Measurements from ENCODE around the gene MCM10. TPM values are rescaled to one million over a fixed set of nuclear protein-coding genes. Genes with fewer than 3 reads are reported as not detected.
"Not testable (repeated sequence)": the region's sequence is repeated elsewhere in the genome, so short reads cannot be mapped to it uniquely, and the experiment has no call there.

Gene MCM10
- total RNA-seq, 1 experiment from 2014 or later, result 20.7 TPM

DNA sequence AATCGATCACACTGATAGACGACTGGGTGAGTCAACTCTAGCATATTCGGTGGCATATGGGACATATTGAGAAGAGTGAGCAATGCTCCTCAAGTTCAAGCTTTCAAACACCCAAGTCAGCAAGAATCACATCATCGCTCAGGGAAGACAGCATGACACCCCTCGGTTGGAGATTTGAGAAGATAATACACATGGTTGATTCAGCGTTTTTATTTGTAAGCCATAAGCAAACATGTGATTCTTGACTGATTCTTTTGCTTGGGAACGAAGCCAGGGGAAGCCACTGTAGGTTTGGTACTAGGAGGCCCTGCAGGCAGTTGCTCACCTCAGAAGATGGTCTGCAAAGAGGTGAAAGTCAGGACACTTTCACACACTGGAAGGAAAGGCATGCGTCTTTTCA, 60.2 kb downstream of the MCM10 start:
- DNase-seq (ENCODE audit: low read depth), result no peak

DNA sequence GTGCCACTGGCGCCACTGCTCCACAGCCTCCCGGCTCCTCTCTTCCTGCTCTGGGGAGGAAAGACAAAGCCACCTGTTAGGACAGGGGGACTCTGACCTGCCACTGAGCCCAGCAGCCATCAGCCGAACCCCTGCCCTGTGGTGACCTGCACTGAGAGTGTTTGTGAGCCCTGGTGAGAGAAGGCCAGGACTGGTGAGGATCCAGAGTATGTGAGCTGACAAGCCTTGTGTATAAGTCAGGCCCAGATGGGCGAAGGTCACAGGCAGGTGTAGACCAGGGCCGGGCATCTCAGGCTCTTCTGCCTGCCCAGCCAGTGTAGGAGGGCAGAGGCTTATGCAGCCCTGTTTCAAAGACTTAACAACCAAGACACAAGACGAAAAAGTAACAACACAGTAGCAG, 60.8 kb downstream of the MCM10 start:
- no peak for DNase-seq (ENCODE audit: low read depth)

DNA sequence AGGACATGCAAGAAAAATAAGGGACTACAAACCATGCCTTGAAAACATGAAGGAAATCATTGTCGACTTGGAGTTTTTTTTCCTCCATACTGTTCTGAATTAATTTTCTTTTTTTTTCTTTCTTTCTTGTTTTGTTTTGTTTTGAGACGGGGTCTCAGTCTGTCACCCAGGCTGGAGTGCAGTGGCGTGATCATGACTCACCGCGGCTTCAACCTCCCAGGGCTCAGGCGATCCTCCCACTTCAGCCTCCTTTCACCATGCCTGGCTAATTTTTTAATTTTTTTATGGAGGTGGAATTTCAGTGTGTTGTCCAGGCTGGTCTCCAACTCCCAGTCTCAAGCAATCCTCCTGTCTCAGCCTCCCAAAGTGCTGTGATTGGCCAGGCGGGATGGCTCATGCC, 61.2 kb downstream of the MCM10 start:
- no peak for DNase-seq (ENCODE audit: low read depth)

DNA sequence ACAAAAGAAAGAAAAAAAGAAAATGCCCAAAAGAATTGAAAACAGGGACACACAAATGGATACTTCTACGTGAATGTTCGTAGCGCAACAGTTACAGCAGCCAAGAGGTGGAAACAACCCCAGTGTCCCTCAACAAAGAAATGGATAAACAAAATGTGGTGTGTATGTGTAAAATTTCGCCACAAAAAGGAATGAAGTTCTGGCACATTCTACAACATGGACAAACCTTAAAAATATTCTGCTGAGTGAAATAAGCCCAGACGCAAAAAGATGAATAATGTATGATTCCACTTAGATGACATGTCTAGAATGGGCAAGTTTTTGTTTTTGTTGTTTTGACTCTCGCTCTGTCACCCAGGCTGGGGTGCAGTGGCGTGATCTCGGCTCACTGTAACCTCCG, 61.9 kb downstream of the MCM10 start:
- DNase-seq (ENCODE audit: low read depth), result no peak

DNA sequence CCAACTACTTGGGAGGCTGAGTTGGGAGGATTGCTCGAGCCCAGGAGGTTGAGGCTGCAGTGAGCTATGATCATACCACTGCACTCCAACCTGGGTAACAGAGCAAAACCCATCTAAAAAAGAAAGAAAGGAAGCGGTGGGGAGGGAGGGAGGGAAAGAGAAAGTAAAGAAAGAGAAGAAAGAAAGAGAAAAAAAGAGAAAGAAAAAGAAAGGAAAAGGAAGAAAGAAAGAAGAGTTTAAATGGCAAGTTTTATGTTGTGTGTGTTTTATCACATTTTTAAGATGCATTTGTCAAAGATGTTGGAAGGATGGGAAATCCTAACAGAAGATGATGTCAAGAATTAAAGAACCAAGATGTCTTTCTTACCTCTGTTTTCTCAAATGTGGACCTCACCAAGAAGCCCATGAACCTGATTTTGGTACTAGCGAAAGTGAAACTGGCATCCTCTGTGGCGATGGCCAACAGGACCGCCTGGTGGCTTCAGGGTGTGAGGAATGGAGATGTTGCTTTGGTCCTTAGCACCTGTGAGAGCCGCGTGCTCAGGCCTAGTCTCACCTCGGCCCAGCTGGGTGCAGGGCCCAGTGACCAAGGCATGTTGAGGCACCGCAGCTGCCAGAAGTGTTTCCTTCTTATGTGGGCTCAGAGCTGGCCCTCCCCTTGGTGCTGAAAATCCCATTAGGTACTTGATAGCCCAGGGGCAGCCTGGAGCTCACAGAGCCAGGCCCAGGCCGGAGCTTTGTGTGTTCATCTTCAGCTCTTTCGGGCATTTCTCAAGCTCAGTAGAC, 63.0 kb downstream of the MCM10 start:
- DNase-seq (ENCODE audit: low read depth), result peak; percentile 10

DNA sequence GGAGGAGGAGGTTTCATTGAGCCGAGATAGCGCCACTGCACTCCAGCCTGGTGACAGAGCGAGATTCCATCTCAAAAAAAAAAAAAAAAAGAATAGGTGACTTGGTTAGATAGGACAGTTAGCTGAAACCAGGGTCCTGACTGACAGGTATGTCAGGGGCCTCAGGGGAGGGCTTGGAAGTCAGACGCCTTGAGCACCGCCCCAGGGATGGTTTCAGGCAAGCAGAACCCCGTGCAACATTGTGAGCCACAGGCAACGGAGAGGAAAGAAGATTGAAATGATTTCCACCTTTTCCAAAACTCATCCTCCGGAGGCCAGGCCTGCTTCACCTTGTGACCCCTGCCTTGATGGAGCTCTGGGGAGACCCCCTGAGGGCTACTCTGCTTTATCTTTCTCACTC, 64.2 kb downstream of the MCM10 start:
- DNase-seq (ENCODE audit: low read depth), result no peak

DNA sequence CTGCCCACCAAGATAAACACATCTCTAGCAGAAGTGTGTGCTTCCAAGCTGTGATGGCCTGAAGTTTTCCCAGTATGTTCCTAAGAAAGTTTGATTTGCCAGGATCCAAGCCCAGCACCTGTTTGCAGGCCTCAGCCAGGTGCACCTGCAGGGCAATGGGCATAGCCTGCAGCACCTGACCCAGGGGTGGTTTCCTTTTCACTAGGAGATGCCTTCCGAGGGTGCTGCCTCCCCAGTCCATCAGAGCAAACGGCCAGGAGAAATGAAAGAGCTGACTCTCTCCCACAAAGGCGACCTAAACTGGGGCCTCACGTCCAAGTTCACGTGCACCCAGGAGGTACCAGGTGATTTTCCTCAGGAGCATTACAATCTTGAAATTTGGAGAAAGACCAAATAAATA, 65.7 kb downstream of the MCM10 start:
- DNase-seq (ENCODE audit: low read depth), result no peak

DNA sequence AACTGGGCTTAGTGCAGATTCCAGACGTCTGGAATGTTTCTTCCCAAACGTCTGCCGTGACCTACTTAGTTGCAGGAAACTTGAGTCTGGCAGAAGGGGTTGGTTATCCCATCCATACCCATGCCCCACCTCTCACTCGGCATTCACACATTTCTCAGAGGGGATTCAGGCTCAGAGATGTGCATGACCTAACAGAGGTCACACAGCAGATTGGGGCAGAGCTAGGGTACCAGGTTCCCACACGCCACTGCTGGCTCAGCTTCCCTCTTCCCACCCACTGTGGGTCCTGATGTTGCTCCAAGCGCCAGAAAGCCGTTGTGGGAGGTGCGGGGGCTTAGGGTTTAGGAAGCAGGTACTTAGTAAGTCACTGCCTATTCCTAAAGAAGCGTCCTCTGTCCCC, 69.8 kb downstream of the MCM10 start:
- no peak for DNase-seq (ENCODE audit: low read depth)

DNA sequence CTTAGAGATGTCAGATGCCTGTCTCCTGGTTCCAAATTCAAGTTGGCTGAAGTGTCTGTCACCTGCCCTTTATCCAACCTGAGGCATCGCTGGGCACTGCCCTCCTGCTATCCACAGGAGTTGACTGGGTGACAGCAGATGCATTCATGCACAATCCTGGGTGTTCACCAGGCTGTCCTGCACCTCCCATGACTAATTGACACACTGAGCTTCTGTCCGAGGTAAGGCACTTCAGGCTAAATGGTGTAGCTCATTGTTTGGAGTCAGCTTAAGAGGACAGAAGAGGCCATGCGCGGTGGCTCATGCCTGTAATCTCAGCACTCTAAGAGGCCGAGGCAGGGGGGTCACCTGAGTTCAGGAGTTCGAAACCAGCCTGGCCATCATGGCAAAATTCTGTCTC, 70.5 kb downstream of the MCM10 start:
- no peak for DNase-seq (ENCODE audit: low read depth)

DNA sequence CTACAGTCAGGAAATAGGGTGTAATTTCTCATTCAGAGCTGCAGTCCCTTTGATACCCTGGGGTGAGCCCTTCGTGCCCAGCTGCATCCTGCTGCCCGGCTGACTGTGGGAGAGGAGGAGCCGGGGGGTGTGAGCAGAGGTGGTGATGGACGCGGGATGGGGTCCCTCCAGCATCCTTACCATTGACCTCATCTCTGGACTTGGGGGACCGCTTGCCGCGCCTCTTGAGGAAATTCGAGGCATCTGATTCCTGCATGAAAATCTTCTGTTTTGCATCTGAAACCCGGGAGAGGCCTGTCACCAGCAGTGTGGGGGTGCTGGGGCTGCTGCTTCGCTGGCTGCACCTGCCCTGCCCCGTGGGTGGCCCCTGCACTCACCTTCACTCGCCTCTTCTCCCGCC, 72.0 kb downstream of the MCM10 start:
- no peak for DNase-seq (ENCODE audit: low read depth)

DNA sequence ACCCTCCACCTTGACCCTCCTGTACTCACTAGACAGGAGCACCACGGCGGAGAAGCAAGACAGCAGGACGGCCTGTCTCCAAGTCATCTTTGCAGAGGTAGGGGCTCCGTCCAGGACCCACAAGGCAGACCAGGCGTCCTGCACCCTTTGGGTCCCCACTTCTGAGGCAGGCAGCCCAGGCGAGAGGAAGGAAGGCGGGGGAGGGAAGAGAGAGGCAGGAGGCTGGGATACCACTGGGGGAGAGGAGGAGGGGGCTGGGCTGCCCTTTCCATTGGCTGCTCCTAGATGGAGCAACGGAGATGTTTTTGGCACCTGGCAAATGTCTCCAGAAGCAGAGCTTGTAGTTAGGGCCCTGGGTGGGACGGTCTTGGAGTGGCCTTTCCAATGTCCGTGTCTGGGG, 72.8 kb downstream of the MCM10 start, which contains the start of gene UCMA:
Gene UCMA, minus strand, starts transcription at position 203 of the 400 bp plus-strand sequence. Its CDS starts 116 bp downstream, at position 87.
- no peak for DNase-seq (ENCODE audit: low read depth)

DNA sequence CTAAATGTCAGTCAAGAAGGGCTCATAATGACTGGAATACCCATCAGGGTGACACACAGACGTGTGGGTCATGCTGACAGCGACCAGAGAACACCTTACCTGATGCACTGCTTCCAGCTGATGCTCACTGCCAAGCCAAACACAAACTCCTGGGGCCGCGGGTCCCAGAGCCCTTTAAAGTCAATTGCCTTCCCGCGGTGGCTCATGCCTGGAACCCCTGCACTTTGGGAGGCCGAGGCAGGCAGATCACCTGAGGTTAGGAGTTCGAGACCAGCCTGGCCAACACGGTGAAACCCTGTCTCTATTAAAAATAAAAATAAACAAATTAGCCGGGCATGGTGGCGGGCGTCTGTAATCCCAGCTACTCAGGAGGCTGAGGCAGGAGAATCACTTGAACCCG, 73.4 kb downstream of the MCM10 start:
- not testable (repeated sequence) for DNase-seq (ENCODE audit: low read depth)

DNA sequence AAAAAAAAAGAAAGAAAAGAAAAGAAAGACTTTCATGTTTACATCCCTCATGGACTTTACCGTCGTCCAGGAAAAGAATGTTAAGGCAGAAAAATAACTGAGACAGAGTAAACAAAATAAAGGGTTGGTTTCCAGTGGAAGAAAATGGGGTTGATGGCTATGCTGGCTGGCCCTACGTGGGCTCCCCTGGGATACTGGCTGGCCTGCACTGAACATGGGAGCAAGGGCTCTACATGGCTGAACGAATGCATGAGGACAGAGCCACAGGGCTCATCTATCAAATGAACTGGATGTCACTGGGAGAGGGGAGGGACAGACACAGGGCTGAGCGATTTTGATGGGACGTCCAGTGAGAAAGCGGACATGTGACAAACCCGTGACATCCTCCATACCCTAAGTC, 75.3 kb downstream of the MCM10 start:
- no peak for DNase-seq (ENCODE audit: low read depth)

DNA sequence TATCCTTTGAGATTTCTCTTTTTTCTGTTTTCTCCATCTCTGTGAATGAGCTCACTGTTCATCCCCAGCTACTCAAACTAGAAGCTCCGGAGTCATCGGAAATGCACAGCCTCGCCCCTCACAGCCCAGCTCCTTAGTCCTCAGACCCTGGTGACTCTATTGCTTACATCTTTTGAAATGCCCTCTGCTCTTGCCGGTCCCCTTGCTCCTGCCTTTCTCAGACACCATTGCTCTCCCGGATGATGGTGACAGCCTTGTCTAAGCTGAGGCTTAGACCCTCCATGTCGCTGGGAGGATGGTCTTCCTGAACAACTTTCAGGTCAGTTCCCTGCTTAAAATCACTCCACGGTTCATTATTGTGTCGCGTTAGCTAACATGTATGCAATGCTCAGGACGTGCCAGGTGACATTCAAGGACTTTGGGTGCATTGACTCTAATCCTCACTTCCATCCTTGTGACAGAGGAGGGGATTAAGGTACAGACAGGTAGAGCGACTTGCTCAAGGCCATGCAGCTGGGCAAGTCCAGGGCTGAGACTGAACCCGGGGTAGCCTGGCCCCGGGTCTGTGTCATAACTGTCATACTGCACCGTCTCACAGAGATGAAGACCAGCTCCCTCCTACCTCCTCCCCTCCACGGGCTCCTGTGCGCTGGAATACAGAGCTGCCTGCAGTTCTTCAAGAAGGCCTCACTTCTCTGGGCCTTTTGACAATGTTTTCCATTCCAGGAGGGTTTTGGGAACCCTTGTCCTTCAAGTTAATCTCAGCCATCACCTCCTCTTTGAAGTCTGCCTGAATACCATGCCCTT, 77.1 kb downstream of the MCM10 start:
- DNase-seq (ENCODE audit: low read depth), result no peak

DNA sequence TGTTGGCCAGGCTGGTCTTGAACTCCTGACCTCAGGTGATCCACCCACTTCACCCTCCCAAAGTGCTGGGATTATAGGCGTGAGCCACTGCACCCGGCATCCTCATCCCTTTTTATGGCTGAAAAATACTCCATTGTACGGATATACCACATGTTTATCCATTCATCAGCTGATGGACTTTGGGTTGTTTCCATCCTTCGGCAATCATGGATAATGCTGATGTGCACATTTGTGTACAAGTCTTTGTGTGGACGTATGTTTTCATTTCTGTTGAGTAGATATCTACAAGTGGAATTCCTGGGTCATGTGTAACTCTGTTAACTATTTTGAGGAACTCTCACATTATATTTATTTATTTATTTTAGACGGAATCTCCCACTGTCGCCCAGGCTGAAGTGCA, 78.6 kb downstream of the MCM10 start:
- DNase-seq (ENCODE audit: low read depth), result no peak

DNA sequence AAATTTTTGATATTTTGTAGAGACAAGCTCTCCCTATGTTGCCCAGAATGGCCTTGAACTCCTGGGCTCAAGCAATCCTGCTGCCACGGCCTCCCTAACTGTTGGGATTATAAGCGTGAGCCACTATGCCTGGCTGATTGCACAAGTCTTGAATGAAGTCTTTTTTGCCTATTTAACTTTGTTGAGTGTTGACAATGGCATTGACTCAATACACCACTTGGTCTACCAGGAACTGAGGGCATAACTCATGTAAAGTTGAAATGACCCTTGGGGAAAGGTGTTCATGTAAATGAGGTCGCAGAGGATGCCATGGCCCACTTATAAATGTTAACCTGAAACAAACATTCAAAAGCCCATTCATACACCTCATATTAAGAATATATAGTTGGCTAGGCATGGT, 80.3 kb downstream of the MCM10 start:
- DNase-seq (ENCODE audit: low read depth), result no peak

DNA sequence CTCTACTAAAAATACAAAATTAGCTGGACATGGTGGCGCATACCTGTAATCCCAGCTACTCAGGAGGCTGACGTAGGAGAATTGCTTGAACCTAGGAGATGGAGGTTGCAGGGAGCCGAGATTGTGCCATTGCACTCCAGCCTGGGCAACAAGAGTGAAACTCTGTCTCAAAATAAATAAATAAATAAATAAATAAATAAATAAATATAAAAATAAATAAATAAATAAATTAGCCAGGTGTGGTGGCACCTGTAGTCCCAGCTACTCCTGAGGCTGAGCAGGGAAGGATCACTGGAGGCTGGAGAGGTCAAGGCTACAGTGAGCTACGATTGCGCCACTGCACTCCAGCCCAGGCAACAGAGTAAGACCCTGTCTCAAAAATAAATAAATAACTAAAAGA, 80.9 kb downstream of the MCM10 start:
- not testable (repeated sequence) for DNase-seq (ENCODE audit: low read depth)

DNA sequence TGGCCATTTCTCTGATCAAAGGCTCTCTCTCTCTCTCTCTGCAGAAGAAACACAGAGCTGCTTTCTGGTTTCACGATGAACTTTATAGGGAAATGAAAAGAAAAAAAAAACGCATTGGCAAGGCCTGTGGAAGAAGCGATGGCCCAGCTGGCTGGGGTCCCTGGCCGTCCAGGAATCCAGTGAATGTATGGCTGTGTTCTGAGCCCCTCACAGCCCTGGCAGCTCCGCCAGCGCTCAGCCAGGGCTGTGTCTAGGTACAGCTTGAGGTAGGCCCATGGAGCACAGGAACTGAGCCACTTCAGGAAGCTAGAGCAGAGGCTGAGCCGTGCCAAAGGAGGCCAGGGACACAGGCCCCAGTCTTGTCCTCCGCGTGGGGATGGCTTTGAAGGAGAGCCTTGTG, 85.9 kb downstream of the MCM10 start:
- no peak for DNase-seq (ENCODE audit: low read depth)

DNA sequence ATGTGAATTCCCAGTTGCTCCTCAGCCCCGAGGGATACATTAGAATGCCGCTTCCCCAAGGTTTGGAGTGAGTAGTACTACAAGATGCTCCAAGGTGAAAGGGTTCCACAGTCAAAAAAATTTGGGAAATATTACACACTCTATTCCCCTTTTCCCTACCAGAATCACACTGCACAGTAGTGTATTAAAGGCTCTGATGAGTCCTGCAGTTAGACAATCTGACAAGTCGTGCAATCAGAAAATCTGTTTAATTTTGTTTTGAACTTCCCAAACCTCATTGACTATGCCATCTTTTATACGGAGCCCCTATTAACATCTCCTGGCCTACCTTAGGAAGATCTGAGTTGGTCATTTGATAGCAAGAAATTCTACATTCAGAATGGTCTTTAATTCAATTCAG, 86.4 kb downstream of the MCM10 start:
- no peak for DNase-seq (ENCODE audit: low read depth)

DNA sequence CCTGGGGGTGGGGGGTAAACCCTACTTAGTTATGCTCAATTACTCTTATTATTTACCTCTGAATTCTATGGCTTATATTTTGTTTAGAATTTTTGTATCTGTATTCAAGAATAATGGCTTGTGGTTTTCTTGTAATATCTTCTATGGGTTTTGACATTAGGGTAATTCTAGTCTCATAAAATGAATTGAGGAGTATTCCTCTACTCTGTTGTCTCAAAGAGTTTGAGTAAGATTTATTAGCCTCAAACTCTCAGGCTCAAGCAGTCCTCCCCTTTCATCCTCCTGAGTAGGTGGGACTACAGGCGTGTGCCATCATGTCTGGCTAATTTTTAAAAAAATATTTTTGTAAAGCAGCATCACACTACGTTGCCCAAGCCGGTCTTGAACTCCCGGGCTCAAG, 92.4 kb downstream of the MCM10 start:
- no peak for DNase-seq (ENCODE audit: low read depth)

DNA sequence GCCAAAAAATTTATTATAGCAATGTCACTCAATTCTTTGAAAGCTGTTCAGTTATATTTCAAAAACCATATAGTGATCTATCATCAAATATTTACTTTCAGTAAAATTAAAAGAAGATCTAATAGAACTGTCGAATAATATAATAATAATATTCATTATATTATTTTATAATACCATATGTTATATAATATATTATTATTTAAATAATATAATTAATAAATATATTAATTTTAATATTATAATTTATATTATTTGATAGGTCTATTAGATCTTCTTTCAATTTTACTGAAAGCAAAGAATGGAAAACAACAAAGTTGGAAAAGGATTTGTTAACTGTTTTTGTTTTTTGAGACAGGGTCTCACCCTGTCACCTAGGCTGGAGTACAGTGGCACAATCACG, 95.3 kb downstream of the MCM10 start:
- no peak for DNase-seq (ENCODE audit: low read depth)

DNA sequence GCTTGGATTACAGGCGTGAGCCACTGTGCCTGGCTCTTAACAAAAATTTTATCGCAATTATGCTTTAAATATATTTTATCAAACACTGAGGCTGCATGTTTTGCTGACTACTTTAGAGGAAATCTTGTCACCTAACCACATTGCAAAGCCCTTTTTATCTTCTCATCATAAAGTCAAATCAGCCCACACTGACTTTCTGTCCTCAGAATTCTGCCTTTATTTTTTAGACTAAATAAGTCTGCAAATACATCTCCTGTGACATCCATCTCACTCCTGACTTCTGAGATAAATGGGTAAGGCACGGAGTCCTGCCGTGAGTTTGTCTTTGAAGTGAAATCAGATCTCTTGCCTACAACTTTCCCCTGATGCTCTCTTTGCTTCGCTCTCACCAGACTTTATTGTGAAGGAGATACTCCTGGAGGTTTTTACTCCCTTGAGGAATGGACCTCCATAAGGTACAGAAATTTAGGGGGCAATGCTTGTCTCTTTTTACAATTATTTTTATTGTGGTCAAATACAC, 96.3 kb downstream of the MCM10 start:
- DNase-seq (ENCODE audit: low read depth), result no peak
